GM21786 (cell line): ENCODE data around the gene ROR2.
A peak's percentile ranks its signal among the peaks of the same experiment; 100 is the strongest.

Source experiments
- ATAC-seq: cut with Tn5 transposase; IDR thresholded peaks from one replicate; pipeline ENCODE4 v1.9.1; 2021; ENCODE audit not compliant: unreplicated experiment

The ROR2 gene

DNA sequence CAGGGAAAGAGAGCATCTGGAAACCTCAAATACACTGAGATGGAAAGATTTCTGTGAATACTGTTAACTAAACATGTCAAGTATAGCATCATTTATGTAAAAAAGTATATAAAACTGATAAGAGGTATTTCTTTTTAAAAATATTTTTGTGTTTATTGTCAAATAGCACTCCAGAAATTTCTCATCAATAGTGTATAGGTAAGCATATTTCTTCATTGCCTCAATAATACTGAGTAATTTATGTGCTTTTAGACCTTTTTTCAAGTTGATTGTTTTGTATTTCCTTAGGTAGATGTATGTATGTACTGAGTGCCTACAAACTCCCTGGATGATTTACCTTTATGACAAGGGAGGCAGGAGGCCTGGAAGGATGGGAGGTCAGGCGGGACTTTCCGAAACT is 196.3 kb downstream of the ROR2 start:
- ATAC-seq = no peak

DNA sequence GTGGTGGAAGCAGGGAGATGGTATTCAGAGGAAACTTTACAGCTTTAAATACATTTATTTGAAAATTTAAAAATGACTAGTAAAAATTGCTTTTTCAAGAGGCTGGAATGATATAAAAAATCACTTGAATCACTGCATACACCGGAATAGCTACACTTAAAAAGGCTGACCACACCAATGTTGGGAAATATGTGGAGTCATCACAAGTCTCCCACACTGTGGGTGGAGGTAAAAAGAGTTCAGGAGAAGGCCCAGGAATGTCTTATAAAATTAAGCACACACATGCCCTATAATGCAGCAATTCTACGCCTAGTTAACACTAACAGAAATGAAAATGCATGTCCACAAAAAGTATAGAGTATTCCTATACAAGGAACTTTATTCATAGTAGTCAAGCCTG is 198.1 kb downstream of the ROR2 start:
- ATAC-seq = no peak

DNA sequence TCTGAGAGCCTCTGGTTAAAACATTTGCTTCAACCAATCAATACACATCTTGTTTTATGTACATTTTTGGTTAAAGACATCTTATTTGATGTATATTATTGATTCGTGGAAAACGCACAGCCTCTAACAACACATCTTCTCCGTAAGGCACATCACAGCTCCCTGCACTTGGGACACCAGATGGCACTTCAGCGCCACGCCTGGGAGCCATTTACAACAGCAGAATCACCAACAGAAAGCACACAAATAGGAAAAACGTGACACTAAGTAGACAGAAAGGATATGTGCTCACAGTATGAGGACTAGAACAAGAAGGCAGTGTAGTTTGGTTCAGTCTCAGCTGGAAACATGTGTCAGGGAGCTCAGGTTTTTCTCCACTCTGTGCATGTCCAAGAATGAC is 199.7 kb downstream of the ROR2 start:
- ATAC-seq = no peak

DNA sequence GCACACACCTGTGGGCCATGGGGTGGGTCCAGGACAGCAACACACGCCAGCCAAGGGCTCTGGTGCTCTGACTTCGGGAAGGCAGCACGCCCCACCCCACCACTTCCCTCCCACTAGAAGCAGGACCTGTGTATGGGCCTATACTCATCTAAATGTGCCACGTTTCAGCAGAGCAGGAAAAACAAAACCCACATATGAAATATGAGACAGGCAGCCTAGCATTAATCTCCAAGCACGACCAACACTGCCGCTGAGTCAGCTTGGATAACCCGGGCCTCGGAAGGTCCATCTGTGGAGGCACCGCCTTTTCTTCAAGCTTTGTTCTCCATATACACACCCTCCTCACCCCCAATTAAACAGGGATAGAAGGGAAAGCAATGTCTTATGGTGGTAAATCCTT is 203.1 kb downstream of the ROR2 start:
- no peak for ATAC-seq

DNA sequence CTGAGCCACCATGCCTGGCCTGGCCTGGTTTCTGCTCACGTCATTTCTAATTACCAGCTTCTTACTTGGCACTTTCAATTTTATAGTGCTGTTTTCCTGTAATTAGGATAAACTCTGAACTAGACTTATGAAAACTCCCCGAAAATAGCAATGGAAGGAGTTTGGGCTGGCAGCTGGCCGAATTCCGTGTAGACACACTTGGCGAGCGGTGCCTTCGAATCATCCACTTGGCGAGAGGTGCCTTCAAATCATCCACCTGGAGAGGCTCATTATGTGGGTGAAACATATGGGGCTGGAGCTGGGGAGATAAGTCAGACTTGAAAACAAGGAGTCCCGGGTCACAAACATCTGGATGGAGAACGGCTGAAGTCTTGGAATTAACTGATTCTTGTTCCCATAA is 203.7 kb downstream of the ROR2 start:
- ATAC-seq = no peak

DNA sequence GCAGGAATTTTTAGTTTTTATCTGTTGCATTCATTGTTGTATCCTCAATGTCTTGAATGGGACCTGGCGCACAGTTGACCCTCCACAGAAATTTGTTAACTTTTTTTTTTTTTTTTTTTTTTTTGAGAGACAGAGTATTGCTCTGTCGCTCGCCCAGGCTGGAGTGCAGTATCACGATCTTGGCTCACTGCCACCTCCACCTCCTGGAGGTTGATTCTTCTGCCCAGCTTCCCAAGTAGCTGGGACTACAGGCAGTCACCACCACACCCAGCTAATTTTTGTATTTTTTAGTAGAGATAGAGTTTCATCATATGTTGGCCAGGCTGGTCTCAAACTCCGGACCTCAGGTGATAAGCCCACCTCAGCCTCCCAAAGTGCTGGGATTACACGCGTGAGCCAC is 205.9 kb downstream of the ROR2 start:
- no peak for ATAC-seq

DNA sequence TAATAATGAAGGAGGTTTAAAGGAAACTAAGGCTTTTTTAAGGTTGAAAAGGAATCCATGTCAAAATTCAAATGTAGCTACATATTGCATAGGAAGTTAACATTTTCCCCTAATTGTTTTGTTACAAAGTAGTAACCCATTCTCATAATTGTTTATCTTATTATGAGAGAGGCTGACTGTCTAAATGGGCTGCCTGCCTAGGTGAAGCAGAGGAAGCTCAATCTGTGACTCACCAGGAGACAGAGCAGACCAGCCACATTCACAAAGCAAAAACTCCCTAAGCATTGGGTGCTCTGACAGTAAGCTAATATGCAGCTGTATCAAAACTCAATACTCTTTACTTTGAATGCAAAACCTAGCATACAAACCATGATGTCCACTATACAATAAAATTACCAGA is 208.5 kb downstream of the ROR2 start:
- ATAC-seq = no peak

DNA sequence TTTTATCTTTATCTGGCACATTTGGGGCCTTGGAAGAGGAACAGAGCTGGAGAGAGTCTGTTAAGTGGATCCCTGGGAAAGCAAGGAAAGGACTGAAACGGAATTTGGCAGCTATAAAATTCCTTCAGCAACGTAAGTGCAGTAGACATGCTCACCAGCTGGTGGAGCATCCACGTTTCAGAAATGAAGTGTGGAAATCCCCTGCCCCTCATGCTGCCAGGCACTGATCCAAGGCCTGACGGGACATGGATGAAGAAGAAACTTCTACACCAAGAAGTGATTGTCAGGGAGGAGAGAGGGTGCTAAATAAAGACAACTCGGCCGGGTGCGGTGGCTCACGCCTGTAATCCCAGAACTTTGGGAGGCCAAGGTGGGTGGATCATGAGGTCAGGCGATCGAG is 209.3 kb downstream of the ROR2 start:
- no peak for ATAC-seq

DNA sequence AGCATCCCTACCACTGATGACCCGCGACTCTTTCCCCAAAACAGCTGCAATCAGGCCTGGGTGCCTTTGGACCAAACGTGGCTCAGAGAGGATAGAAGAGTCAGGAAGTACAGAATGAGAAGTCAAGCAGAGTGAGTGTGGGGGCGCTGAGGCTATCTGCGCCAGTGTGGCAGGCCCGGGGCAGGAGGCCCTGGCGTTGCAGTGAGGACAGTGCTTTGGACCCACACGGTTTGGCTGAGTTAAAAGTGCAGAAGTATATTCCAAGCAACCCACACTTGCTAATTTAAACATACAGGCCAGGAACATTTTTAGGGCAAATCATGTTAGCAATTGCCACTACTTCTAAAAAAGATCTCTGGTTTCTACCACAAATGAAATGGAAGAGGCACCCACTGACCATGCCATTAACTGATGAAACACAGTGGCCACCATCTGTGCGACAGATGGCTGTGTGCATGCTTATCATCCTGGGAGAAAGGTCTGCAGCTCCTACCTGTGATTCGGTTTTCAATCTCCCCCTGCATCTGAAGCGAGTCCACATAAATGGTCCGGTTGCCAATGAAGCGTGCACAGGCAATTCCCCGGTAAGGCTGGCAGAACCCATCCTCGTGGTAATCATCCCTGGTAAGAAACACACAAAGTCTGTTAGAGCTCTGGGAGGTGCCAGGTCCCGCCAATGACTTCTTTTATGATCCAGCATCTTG is 213.0 kb downstream of the ROR2 start:
- ATAC-seq = no peak

DNA sequence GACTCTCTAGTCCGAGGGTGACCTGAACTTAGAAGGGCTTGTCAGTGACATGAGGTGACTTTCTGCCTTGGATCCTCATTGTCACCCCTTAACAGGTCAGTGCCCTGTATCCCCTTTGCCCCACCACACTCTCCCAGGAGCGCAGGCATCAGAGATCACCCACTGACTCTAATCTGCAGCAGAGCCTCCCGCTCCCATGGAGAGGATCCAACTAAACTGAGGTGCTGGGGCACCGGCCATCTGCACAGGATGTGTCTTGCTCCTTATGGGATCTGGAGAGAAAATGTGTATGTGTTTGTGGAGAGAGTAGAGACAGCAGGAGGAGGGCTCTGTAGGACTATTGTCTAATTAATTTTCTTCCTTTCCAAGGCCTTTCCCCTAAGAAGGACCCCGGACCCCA is 213.7 kb downstream of the ROR2 start:
- ATAC-seq = no peak

DNA sequence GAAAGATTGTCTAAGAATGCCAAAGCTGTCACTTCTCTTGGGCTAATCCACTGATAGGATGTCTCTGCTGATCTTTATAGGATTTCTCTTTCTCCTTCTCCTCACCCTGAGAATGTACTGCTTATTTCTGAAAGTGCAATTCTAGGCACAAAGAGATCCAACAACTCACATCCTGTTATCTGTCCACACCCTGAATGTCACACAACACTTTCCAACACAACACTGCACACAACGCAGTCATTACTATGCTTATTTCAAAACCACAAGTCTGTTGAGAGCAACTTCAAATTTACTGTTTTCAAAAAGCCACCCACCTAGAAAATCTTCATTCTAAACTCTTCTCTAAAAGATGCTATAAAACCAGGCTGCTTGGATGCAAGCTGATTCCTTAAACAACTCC is 215.0 kb downstream of the ROR2 start:
- no peak for ATAC-seq

DNA sequence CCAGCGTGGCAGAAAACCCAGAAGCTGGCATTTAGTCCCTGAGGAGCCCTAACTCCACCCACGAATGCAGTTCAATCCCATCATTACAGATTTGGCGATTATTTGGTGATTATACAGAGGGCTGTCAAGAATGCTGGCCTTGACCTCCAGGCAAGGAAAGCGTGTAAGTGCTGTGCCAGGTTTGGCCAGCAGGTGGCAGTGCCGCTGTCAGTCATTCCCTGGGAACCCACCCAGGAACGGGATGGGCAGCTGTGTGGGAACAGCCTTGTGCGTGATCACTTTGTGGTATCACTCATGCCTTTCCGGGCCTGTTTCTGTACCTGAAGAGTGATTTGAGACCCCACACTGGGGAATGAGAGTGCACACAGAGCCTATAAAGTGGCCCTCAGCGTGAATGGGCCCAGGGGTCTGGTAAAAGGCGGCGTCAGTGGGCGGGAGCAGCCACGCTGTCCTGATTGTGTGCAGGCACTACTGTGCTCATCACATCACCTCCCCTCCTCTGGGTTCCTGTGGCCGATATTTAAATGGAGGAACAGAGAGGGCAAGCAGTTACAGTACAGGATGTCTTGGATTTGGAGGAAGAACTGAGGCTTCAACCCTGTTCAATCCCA is 215.6 kb downstream of the ROR2 start:
- ATAC-seq = no peak

DNA sequence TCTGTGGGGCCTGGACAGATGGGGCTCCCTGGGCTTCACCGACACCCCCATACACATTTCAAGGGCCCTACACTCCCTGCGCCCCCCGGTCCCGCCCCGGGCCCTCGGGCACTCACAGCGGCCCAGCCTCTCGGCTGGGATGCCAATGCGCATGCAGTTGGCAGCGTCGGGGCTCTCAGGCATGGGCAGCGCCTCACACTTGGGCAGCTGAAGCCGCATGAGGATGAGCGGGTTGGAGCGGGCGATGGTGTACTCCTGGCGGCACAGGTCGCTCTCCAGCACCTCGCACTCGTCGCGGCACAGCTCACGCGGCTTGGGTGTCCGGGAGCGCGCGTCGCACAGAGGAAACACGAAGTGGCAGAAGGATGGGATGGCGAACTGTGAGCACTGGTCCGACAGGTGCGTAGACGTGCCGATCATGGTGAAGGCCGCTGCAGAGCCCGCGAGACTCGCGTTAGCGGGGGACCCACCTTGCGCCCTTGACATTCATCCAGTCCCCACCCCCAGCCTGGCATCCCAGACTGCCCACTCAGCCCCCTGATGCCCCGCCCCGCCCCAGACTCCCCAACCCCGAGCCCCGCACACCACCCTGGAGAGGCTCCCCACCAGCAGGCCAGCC is 216.9 kb downstream of the ROR2 start:
- ATAC-seq = no peak

DNA sequence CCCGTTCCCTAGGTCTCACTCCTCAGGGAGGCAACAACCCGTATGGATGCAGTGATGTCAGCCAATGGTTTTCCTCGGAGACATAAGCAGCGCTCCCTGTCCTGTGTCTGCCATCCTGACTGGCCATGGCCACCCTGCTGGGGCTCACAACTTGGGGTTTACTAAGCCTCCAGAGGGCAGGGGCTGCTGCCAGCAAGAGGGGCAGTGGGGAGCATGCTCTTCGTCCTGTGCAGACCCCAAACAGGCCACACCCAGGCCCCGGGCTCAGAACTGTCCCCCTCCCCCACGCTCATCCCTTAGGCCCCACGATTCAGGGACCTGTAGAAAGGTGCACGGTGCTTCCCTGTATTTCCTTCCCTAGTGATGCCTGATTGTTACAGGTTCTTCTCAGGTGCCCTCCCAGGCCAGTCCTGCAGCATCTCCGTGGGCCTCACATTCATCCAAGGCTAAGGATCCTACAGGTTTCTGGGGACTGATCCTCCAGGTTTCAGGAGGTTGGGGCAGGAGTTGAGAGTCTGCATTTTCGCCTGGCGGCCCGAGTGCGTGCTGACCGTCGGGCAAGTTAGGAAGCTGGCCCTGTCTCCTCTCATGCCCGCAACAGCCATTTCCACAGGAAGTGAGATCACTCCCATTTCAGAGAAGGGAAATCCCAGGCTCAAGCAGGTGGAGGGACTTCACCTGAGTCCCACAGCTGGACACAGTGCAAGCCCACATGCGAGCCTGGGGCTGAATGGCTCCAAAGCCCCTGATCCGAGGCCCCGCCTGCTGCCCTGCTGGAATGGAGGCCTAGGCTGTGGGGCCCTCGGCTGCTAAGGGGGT is 217.6 kb downstream of the ROR2 start:
- ATAC-seq = no peak

DNA sequence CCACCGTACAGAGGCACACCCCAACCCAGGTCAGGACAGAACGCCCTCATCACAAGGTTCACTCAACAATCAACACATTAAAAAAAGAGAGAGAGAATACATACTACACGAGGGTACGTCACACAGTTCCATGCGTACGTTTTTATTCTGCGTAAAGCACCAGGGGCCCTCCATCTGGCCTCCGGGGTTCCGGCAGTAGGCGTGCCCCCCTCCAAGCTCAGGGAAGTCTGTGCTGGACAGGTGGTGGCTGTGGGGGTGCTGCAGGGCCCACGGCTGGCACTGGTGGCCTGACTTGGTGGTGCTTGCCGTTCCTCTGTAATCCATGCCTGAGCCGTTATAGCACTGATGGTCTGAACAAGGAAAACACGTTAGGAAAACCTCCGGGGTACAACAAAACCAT is 219.2 kb downstream of the ROR2 start:
- no peak for ATAC-seq

DNA sequence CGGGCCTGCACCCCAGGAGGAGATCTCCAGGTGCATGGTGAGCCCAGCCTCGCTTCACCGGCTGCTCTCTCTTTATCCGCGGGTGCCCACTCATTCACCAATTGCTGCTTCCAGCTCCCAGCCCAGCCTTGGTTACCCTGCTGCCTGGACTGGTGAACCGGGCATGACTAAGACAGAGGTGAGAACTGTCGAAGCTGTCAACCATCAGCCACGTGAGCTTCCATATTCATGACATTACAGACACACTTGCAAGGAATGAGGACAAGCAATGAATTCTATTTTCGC is 220.5 kb downstream of the ROR2 start:
- ATAC-seq = no peak

DNA sequence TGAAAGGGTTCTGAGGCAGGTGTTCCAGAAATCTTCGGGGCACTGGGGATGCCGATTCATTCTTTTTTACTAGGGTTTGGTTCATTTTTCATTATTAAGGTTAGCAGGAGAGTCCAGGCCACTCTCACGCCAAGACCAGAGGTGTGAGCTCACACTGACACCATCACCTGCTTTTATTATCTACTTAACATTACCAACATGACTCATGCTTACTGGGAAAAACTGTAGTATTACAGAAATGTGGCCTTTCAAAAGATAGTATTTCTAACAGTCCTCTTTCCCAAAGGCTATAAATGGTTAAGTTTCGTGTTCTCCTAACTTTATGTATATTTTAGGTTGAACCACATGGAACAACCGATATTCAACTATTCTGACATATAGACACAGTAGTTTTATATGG is 222.1 kb downstream of the ROR2 start:
- no peak for ATAC-seq

DNA sequence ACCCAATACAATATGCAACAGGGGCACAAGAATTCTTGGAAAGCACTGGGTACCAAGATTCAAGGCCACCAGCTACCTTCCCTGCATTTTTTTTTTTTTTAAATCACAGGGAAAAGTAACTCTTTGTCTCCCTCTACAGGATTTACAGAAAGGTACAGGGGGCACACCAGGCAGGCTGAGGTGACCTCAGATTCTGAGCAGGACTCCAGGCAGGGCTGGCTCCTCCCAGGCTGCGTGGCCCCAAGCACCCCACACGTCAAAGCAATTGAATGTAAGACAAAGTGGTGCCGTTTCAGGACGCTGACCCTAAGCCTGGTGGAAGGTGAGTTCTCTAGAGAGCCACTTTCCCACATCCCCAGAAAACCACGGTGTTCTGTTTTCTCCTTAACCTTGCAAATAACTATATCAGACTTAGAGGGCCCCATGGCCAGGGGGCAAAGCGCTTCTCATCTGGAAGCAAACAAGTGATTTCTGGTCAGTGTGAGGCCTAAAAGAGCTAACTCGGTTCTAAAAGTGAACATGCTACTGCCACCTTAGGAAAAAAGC is 222.6 kb downstream of the ROR2 start:
- ATAC-seq = peak; percentile 60

DNA sequence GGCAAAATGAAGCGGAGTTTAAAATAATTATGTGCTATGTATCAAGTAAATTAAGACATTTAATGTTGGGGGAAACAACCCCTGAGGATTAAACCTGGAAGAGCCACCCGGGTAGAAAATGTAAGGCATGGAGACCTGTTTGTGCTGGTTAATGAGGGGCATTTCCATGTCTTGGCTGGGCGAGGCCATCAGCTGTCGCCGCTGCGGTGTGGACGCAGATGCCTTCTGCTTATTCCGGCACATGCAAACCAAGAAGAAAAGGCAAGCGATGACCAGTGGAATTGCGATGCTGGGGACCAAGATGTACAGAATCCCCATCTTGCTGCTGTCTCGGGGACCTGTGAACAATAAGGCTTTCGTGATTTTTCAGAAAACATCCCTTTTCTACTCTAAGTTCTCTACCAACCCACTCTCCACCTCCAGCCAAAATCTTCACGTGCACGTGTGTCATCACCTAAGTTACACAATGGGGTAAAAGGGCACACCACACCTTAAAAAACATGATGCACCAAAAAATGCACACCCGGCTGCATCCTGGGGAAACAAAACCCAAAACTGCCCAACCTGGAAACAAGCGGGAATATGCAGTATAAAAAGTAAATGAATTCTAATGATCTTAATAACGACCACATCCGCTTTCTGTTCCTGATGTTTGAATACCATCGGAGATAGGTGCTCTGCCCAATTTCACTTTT is 223.5 kb downstream of the ROR2 start:
- no peak for ATAC-seq

DNA sequence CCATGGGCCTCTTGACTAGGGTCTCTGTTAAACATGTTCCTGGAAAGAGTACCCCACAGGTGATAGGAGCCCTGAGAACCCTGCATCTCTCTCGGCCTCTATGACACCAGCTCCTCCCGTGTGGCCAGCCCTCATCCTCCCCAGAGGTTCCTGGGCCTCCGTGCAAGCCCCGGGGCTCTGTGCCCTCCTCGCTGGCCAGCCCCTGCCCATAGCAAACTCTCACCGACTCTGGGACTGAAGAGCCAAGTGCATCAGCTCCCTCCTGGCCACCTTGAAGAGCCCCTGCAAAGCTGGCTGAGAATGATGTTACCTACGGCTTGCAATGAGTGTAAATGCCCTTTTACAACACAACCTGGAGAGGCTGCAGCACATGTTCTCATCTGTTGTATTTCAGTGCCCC is 224.4 kb downstream of the ROR2 start:
- no peak for ATAC-seq
